ENCODE measurements around the gene COX15.
A peak's percentile ranks its signal among the peaks of the same experiment; 100 is the strongest.

COX15 gene

DNA sequence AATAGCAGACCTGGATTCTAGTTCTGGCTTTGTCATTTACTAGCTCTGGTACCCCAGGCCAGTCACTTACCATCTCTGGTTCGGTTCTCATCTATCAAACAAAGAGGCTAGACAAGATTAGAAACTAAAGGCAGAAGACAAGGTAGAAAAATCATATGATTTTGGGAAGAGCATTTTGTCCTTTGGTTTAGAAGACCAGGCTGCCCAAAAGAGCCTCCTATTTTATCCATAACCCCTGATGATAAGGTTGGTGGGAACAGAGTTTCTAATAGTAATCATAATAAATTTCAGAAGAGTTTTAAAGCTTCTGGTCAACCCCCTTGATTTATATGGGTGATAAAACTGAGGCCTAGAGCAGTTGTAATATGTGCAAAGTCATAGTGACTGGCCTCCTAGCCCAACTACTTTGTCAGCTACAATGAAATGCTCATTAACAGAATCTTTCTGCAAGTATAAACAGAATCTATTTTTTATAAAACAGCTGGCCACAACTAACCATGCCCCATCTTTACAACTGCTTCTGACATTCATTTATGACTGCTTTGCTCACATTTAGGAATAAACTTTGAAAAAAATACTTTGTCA, 23.4 kb downstream of the COX15 start:
- Histone ChIP-seq H3K4me3 (ENCODE audit: low read depth, low read length, poor library complexity, severe bottlenecking) (no peak overlapping the region), H3K9me2 (ENCODE audit: low read depth, low read length) (no peaks in the 10 kb centered on the region), H3K9ac (ENCODE audit: low read length) (no peak overlapping the region), H3K36me3 (ENCODE audit: insufficient read depth, low read length) (0 out of 2 replicates have a peak, but pooled peaks cover 6% of the 10 kb centered on the region), H3K79me2 (ENCODE audit: insufficient read depth, low read length) (no peaks in the 10 kb centered on the region), H4K20me1 (ENCODE audit: insufficient read depth, low read length) (no peaks in the 10 kb centered on the region), H3K9me3 (ENCODE audit: low read length) (no peaks in the 10 kb centered on the region), H3K27ac (ENCODE audit: low read depth, low read length, poor library complexity, severe bottlenecking) (no peak overlapping the region), H3K4me1 (ENCODE audit: insufficient read depth, low read length, severe bottlenecking) (no peaks in the 10 kb centered on the region), H2AFZ (ENCODE audit: low read length) (no peak overlapping the region), H3K4me2 (ENCODE audit: low read length) (no peak overlapping the region), H3K27me3 (ENCODE audit: insufficient read depth, low read length) (no peaks in the 10 kb centered on the region), H3F3A (ENCODE audit: insufficient read depth, low read length) (no peaks in the 10 kb centered on the region)
- TF ChIP-seq EZH2 (IDR thresholded peaks at IDR 0.05; ENCODE audit: borderline replicate concordance, low read length) = no peak
- TF ChIP-seq, protein P1, sequence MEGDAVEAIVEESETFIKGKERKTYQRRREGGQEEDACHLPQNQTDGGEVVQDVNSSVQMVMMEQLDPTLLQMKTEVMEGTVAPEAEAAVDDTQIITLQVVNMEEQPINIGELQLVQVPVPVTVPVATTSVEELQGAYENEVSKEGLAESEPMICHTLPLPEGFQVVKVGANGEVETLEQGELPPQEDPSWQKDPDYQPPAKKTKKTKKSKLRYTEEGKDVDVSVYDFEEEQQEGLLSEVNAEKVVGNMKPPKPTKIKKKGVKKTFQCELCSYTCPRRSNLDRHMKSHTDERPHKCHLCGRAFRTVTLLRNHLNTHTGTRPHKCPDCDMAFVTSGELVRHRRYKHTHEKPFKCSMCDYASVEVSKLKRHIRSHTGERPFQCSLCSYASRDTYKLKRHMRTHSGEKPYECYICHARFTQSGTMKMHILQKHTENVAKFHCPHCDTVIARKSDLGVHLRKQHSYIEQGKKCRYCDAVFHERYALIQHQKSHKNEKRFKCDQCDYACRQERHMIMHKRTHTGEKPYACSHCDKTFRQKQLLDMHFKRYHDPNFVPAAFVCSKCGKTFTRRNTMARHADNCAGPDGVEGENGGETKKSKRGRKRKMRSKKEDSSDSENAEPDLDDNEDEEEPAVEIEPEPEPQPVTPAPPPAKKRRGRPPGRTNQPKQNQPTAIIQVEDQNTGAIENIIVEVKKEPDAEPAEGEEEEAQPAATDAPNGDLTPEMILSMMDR (IDR thresholded peaks at IDR 0.05; ENCODE audit: low read length) = no peak

DNA sequence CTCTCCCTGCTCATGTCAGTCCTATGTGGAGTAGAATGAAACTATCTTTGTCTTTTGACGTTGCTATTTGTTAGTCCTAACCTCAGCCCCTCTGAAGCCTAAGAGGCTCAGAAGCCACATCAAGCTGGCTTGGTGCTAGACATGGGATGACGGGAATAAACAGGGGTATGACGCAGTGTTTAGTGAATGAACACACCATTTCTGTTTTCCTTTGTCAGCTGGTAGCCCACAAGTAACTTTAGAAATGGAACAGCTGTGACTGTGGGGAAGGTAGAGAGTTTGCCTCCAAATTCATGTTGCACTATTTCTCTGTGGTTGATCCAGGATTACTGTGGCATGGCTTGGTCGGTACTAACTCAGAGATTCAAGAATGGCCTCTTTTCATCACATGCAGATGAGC, 31.3 kb downstream of the COX15 start:
- H3K36me3 ChIP-seq (ENCODE audit: insufficient read depth, low read length) = no peaks in the 10 kb centered on the region
- no peaks in the 10 kb centered on the region for H3K9me3 ChIP-seq (ENCODE audit: low read length)
- H4K20me1 ChIP-seq (ENCODE audit: insufficient read depth, low read length) = no peaks in the 10 kb centered on the region
- H3K27me3 ChIP-seq (ENCODE audit: insufficient read depth, low read length) = no peaks in the 10 kb centered on the region
- H3K4me3 ChIP-seq (ENCODE audit: low read depth, low read length, poor library complexity, severe bottlenecking) = no peak overlapping the region
- H3K4me1 ChIP-seq (ENCODE audit: insufficient read depth, low read length, severe bottlenecking) = no peaks in the 10 kb centered on the region
- H3K4me2 ChIP-seq (ENCODE audit: low read length) = no peak overlapping the region
- no peak for TF ChIP-seq EZH2 (IDR thresholded peaks at IDR 0.05; ENCODE audit: borderline replicate concordance, low read length)
- TF ChIP-seq, protein P1 (IDR thresholded peaks at IDR 0.05; ENCODE audit: low read length) = no peak
- H3F3A ChIP-seq (ENCODE audit: insufficient read depth, low read length) = no peaks in the 10 kb centered on the region
- no peak overlapping the region for H2AFZ ChIP-seq (ENCODE audit: low read length)
- H3K79me2 ChIP-seq (ENCODE audit: insufficient read depth, low read length) = no peaks in the 10 kb centered on the region
- no peak overlapping the region for H3K9ac ChIP-seq (ENCODE audit: low read length)
- no peak overlapping the region for H3K27ac ChIP-seq (ENCODE audit: low read depth, low read length, poor library complexity, severe bottlenecking)
- H3K9me2 ChIP-seq (ENCODE audit: low read depth, low read length) = no peaks in the 10 kb centered on the region

DNA sequence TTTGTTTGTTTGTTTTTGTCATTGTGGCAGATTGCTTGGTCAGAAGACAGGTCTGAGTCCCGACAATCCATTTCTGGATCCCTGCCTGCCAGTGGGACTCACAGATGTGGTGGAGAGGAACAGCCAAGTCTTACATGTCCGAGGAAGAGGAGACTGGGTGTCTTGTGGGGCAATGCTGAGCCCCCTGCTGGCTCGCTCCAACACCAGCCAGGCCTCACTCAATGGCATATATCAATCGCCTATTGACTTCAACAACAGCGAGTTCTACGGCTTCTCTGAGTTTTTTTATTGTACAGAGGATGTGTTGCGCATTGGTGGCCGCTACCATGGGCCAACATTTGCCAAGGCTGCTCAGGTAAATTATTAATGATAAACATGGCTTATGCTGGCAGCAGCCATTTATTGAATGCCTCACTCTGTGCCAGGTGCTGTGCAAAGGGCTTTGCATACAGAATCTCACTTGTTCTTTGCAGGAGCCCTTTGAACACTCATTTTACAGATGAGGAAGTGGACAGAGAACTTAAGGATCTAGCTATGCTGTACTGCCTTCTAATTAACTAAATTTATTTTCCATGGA, 33.3 kb downstream of the COX15 start:
- no peak overlapping the region for H3K27ac ChIP-seq (ENCODE audit: low read depth, low read length, poor library complexity, severe bottlenecking)
- no peaks in the 10 kb centered on the region for H3F3A ChIP-seq (ENCODE audit: insufficient read depth, low read length)
- no peaks in the 10 kb centered on the region for H3K4me1 ChIP-seq (ENCODE audit: insufficient read depth, low read length, severe bottlenecking)
- H3K27me3 ChIP-seq (ENCODE audit: insufficient read depth, low read length) = no peaks in the 10 kb centered on the region
- H2AFZ ChIP-seq (ENCODE audit: low read length) = no peak overlapping the region
- H3K9me3 ChIP-seq (ENCODE audit: low read length) = no peaks in the 10 kb centered on the region
- H3K9me2 ChIP-seq (ENCODE audit: low read depth, low read length) = no peaks in the 10 kb centered on the region
- TF ChIP-seq EZH2 (IDR thresholded peaks at IDR 0.05; ENCODE audit: borderline replicate concordance, low read length) = no peak
- TF ChIP-seq, protein P1 (IDR thresholded peaks at IDR 0.05; ENCODE audit: low read length) = 0 out of 2 replicates have a peak, but pooled peaks have one; percentile 14
- no peaks in the 10 kb centered on the region for H4K20me1 ChIP-seq (ENCODE audit: insufficient read depth, low read length)
- H3K36me3 ChIP-seq (ENCODE audit: insufficient read depth, low read length) = no peaks in the 10 kb centered on the region
- H3K4me2 ChIP-seq (ENCODE audit: low read length) = no peak overlapping the region
- H3K9ac ChIP-seq (ENCODE audit: low read length) = no peak overlapping the region
- no peaks in the 10 kb centered on the region for H3K79me2 ChIP-seq (ENCODE audit: insufficient read depth, low read length)
- no peak overlapping the region for H3K4me3 ChIP-seq (ENCODE audit: low read depth, low read length, poor library complexity, severe bottlenecking)

Measured in OCI-LY1 (cell line).